IPS-NIHi11 (cell line): ENCODE results near the gene FDXACB1.
"Not testable (repeated sequence)": the region's sequence is repeated elsewhere in the genome, so short reads cannot be mapped to it uniquely, and the experiment has no call there.

Experiments
- DNase-seq: peaks from one replicate; pipeline ENCODE4 v3.0.0; 2012; ENCODE audit warnings: mixed read lengths, low spot score

Gene FDXACB1

DNA sequence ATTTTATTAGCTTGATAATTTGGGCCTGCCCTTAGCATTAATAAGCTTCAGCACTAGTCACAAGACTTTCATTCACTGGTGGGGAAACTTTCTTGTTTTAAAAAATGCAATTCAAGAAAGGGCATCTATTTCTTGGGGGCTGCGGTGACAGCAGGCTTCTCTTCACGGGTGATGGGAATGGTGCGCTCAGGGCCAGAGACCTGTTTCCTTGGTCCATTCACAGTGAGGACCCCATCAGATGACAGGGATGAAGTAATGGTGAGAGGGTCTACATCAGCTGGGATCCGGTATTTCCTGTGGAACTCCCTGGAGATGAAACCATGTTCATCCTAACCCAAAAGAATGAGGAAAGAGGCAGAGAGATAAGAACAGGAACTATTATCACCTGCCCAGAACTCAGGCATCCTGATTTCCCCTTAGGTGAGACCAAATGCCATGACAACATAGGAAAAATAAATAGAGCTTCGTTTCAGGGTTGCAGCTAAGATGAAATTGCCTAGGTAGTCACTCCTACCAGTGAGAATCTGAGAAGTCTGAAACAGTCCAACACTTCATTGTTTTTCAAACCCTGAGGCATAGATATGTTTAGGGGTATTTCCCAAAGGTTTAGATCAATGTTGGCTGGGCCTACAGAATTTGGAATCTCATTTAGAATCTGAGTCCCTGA lies 29.8 kb upstream of the FDXACB1 start:
- no peak for DNase-seq

DNA sequence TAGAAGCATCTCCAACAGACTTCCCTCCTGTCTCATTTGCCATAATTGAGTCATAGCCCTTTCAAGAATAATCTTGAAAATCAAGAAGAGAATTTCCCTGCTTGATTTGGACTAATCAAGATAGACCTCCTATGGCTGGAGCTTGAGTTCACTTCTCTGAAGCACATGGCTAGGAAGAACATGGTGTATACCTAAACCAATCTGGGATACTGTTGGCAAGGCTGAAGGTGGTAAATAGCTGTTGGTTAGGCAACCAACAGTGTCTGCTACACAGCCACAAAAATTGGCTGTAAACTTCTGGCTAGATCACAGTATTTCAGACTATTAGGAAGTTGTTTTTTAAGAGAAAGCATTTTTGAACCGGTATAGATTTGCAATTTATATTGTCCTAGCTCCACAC lies 27.7 kb upstream of the FDXACB1 start:
- no peak for DNase-seq

DNA sequence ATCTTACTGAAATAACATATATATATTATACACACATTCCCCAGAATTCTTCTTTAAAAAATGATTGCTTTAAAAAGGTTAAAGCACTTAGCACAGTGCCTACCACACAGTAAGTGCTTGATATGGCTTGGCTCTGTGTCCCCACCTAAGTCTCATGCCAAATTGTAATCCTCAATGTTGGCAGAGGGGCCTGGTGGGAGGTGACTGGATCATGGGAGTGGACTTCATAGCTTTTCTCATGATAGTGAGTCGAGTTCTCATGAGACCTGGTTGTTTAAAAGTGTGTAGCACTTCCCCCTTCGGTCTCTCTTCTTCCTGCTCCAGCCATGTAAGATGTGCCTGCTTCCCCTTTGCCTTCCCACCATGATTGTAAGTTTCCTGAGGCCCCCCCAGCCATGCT lies 26.4 kb upstream of the FDXACB1 start:
- no peak for DNase-seq

GRCh38 chr11:111886844-111887243 lies 7.9 kb upstream of the FDXACB1 start:
- no peak for DNase-seq

- DNase-seq: no peak
These were observed 7.1 kb upstream of the FDXACB1 start for GRCh38 chr11:111886032-111886431.

DNA sequence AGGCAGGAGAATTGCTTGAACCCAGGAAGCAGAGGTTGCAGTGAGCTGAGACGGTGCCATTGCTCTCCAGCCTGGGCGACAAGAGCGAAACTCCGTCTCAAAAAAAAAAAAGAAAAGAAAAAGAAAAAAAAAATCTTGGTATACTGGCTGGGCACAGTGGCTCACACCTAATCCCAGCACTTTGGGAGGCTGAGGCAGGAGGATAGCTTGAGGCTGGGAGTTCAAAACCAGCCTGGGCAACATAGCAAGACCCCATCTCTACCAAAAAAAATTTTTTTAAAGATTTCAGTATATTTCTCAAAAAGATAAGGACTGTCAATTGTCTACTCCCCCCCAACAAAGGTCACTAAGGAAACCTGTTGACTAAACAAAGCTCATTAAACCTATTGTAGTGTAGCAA lies 6.1 kb upstream of the FDXACB1 start:
- DNase-seq: not testable (repeated sequence)

- DNase-seq: no peak
These were observed 3.2 kb upstream of the FDXACB1 start for GRCh38 chr11:111882202-111882601.

DNA sequence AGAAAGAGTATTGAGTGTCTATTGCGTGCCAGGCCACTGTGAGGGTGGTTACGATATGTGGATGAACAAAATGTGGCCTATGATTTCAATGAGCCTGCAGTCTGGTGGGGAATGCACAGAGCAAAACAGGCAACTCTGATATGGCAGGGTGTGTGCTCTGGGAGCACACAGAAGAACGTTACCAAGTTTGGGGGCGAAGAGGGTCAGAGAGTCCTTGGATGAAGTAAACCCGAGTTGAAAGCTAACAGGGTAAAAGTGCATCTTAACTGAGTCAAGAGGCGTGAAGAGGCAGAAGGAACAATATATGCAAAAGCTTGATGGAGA lies 634 bp upstream of the FDXACB1 start:
- DNase-seq: no peak

DNA sequence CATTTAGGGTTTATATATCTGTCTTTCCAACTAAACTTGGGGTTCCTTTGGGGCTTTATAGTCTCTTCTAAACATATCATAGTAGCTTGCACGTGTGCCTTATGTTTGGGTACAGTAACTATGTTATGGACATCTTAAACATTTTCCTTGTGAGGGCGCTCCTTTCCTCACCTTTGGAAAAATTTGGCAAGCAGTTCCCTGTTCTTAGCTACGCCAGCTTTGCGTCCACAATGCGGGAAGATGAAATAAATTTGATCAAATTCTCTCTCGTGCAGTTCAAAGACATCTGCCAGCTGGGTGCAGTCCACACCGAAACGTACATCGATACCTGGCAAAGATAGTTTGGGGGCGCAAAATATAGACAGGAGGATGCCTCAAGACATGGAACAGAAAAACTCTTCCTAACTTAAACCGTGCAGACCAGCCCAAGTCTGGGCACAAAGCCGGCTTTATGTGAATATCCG lies 548 bp downstream of the FDXACB1 start:
- no peak for DNase-seq

- DNase-seq: peak; percentile 4
These were observed 7.2 kb downstream of the FDXACB1 start for GRCh38 chr11:111871693-111872161.

DNA sequence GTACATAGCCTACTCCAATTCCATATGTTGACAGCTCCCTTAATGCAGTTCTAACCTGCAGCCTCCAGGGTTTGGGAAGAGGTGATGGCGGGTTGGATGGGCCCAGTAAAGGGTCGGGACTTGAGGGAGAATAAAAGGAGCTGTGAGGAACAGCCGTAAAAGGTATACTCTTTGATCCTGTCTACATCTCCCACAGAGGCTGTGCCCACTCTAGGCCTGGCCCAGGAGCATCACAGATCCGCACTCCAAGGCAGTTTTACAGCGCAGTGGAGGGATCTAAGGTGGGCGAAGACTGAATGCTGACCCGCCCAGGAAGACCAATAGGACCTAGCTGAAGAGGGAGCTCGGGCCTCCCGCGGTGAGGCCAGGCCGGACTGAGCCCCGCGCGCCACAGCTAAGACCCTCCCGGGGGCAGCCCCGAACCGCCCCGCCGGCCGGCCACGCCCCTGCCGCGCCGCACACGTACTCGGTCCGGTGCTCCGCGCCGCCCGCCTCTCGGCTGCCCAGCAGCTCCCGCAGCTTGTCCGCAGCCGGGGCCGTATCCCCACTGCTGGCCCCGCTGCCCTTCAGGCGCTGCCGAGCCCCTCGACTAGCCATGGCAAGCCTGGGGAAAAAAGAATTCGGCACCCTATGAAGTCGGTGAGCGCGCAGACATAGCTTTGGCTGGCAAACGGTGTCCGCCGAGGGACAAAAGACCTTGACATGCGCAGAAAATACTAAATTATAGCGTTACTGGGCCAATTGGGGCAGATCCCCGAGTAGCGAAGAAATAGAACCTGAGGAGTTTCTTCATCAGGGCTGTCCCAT lies 7.9 kb downstream of the FDXACB1 start, which contains the start of gene ALG9:
Gene ALG9, minus strand, starts transcription at position 696 of the 807 bp plus-strand sequence. Its CDS starts 99 bp downstream, at position 597.
- DNase-seq: peak; percentile 92

DNA sequence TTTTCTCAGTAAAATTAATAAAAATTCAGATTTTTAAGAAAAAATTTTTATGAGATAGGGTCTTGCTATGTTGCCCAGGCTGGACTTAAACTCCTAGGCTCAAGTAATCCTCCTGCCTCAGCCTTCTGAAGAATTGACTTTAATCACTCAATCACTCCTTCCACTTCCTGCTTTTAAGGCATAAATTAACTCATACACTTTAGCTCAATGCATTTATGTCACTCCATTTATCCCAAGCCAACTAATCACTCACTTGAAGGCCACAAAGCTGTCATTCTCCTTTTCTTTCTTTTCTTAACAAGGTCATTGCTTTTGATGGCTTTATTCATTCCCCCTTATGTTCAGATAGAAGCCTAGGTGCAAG lies 8.5 kb downstream of the FDXACB1 start:
- no peak for DNase-seq

DNA sequence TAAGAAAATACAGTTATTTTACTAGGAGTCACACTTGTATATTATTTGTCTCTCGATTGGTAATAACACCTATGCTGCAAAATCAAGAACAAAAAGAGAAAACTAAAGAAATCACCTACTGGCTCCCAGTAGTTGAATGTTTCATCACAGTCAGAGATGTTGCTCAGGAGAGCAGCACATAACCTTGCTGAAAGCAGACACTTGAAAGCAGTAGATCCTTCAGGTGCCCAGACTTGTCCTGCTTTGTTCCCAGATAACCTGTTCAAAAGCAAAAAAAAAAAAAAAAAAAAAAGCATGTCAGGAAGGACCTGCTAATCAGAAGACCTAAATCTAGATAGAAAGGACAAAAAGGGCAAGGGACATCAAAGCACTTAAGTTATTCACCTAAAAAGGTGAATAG lies 8.9 kb downstream of the FDXACB1 start:
- no peak for DNase-seq

DNA sequence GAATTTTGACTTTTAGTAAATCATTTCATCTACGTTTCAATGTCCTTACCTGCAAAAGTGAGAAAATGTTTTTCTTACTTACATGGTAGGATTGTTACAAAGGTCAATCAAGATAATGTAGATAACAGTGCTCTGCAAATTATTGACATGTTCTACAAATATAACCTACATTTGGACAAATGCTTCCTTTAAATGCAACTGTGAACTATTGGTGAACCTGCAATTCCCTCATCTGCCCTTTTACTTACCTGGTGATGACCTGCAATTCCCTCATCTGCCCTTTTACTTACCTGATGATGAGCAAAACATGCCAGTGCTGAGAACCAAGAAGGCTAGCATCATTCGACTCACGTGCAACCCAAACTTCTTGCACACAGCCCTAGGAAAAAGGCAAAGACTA lies 18.7 kb downstream of the FDXACB1 start:
- DNase-seq: no peak

- DNase-seq: no peak
These were observed 23.5 kb downstream of the FDXACB1 start for GRCh38 chr11:111855506-111855905.

DNA sequence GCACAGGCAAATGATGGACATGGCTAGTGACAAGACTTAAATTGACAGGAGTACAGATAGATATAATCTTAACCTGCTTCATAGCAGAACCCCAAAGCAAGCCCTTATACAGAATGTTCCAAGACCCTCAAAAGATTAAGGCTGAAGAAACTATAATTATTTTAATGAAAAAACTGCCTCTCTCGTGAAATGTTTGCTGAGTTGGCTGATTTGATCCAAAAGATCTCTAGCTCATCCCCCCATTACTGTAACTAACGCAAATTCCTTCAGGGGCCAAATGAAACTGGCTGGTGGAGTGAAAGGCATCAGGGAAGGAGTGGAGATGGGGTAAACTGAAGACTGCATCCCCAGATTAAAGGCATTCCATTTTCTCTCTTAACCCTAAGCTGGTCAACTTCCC lies 26.9 kb downstream of the FDXACB1 start:
- DNase-seq: no peak

DNA sequence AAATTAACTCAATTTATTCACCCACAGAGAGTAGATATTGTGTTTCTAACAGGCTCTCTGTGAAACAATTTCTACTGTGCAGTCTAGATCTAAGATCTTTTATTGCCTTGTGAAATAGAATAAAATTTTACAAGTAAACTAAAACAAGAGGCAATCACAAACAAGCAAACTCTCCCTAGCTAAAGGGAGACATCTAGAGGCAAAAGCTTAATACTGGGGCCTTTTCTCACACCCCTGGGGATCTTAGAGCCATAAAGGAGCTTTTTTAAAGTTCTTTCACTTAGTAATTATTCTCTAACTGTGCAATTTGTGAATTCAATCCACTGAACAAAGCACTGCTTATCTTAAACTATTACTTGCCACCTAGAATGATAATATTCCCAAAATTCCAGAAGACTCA lies 27.3 kb downstream of the FDXACB1 start:
- DNase-seq: no peak

GRCh38 chr11:111851067-111851466 lies 27.9 kb downstream of the FDXACB1 start:
- no peak for DNase-seq

- DNase-seq: no peak
These were observed 29.3 kb downstream of the FDXACB1 start for GRCh38 chr11:111849631-111850030.

DNA sequence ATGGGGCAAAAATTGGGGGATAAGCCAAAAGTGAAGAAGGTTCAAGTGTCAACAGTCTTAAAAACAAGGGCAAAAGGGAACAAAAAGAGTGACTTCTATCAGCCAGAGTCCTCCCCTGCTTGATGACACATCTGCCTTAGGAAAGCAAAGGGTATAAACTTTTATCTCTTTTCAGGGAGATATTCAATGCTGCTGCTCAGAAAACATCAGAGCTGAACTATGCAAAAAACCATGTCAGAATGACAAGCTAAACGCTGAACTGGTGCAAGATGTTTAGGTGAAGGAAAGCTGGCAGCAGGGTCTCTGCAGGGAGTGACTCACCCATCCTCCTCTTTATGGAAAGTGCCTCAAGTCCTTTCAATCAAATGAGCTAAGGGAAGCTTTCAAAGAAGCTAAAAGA lies 32.3 kb downstream of the FDXACB1 start:
- no peak for DNase-seq

GRCh38 chr11:111846063-111846462 lies 32.9 kb downstream of the FDXACB1 start:
- DNase-seq: no peak

- DNase-seq: no peak
These were observed 33.5 kb downstream of the FDXACB1 start for GRCh38 chr11:111845276-111846028.

- DNase-seq: no peak
These were observed 35.3 kb downstream of the FDXACB1 start for GRCh38 chr11:111843661-111844060.
